Kasumi-1 (cell line): ENCODE measurements around the gene NHSL1.

ENCODE experiments used
- DNase-seq, 2 experiments: peaks; one replicate each; lab custom pipeline; 2025; lab: John Stamatoyannopoulos, UW

NHSL1 gene

DNA sequence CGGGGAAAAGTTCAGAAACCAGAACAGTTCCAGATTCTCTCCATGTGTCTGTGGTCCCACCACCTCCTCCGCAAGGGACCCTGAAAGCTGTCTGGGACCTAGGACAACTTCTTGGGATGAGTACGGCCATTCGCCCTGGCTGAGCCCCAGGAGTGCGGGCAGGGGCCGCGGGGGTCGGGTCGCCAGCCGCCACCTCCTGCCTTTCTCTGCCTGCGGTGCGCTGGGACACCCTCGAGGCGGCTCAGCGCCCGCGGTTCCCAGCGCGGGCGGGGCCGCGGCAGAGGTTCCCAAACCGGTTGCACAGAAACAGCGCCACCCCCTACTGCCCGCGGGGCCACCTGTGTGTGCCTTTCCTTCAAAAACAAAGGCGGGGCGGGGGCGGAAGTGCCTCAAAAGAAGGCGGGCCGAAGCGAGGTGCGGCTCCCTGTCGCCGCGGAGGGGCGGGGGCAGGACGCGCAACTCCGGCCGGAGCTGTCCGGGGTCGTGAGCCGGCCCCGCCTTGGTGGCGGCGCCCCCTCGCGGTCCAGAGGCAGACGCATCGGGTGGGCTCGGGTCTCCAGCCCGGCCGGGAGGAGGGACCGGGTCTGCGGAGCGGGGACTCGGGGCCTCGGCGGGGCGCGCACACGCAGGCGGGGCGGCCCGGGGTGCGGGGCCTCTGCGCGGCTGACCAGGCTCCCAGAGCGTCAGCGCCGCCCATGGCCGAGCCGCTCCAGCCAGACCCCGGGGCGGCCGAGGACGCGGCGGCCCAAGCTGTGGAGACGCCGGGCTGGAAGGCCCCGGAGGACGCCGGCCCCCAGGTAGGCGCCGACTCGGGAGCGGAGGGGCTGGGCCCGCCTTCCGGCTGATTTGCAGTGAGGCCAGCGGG is 95.3 kb downstream of the NHSL1 start, which contains the start of gene HEBP2:
Gene HEBP2, plus strand, starts transcription at position 423 of the 865 bp plus-strand sequence. Its CDS starts 273 bp downstream, at position 696.
- peak; percentile 73 to 74 for DNase-seq

DNA sequence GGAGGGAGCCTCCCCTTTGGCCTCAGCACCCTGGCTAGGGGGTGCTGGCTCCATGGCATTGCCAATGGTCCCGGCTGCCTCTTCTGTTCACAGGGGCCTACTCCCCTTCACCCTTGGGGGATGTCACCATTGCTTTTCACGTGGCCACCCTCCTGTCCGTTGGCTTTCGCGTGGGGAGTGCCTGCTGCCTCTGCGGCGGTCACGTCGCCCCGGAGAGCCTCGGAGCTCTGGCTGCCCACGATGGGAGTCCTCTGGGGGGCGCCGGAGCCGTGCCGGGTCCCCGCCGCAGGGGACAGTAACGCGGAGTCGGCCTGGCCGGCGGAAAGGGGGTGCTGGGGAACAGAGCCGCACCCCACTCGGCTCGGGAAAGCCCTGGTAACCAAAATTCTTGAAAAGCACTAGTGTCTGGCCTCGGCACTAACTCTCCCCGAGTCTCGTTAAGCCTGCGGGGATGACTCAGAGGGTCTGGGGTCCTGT is 95.9 kb downstream of the NHSL1 start:
- peak; percentile 28 to 34 for DNase-seq

GRCh38 chr6:138402838-138403187 is 96.5 kb downstream of the NHSL1 start:
- DNase-seq, result no peak

- no peak for DNase-seq
Observed at GRCh38 chr6:138401960-138402837, 97.1 kb downstream of the NHSL1 start.

GRCh38 chr6:138400326-138400725 is 99.0 kb downstream of the NHSL1 start:
- DNase-seq, result no peak

DNA sequence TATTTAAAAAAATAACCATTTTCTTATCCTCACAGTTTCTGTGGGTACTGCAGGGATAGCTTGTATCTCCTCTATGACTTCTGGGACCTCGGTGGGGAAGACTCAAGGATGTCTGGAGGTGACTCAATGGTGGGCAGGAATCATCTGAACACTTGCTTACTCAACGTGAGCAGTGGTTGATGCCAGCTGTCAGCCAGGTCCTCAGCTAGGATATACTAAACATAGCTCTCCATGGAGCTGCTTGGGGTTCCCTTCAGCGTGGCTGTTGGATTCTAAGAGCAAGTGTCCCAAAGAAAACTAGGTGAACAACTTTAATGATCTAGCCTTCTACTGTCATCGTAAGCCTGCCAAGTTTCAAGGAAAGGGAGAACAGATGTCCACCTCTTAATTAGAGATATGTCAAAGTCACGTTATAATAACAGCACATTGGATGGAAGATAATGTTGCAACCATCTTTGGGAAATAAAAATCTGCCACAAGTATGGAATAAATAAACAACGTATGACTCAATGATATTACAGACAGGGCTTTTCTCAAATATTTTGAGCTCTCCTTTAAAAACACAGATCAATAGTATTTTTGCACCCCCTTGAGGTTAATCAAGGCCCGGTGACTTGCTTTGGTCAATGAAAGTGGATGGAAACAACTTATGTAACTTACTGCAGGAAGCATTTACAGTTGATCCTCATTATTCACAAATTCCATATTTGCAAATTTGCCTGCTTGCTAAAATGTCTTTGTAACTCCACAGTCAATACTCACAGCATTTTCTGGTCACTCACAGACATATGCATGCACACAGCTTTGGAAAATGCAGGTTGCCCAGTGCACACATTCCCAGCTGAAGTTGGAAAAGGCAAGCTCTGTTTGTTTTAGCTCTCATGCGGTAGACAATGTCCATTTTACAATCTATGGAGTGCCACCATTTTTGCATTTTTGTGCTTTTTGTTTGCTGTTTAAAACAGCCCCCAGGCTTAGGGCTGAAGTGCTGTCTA is 101.9 kb downstream of the NHSL1 start:
- no peak for DNase-seq

DNA sequence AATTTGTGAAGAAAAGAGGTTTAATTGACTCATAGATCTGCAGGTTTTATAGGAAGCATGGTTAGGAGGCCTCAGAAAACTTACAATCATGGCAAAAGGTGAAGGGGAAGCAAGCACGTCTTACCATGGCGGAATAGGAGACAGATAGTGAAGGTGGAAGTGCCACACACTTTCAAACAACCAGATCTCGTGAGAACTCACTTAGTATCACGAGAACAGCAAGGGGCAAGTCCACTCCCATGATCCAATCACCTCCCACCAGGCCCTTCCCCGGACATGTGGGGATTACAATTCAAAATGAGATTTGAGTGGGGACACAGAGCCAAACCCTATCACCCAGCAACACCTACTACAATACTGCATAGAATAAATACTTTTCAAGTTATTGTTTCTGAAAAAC is 102.6 kb downstream of the NHSL1 start:
- no peak for DNase-seq

DNA sequence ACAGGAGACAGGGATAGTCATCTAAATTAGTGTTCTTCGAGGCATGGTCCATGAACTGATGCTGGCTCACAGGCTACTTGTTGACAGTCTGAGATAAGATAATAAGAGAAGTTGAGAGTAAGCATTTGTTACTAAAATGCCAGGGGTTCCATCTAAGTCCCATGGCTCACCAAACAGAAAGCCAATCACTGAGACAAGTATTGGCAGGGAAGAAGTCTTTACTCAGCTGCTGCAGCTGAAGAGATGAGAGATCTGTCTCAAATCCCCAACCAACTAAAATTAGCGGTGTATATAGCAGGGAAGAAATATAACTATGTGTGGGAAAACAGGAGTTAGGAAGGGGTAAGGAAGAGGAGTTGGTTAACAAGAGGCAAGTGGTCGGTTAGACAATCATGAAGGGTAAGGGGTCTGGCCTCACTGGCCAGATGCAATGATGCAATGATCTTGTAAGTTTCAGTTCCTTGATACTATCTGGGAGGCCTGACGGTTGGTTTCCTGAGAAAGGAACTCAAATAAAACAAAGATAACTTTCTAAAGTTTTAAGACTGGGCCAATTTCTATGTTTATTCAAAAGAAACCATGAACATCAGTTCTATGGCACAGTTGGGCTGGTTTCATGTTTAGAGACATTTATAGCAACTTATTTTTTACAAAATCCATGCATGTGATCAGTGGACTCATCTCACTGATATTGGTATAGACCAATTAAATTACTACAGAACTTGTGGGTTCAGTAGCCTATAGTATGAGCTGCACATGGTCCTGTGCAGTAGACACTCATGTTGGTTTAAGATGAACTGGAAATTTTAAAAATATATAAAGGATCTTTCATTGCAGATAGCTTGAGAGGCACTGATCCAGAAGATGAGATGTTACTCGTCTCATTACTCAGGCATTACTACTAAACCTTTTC is 105.2 kb downstream of the NHSL1 start:
- no peak for DNase-seq

DNA sequence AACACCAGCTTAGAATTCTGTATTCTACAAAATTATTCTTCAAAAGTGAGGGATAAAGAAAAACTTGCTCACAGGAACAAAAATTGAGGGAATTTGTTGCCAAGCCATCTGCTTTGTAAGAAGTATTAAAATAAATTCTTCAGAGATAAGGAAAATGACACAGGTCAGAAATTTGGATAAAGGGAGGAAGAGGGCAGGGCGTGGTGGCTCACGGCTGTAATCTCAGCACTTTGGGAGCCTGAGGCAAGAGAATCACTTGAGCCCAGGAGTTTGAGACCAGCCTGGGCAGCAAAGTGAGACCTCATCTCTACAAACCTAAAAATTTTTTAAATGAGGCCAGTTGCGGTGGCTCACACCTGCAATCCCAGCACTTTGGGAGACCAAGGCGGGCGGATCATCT is 109.7 kb downstream of the NHSL1 start:
- no peak for DNase-seq

- no peak for DNase-seq
Observed at GRCh38 chr6:138387577-138388368, 111.5 kb downstream of the NHSL1 start.

DNA sequence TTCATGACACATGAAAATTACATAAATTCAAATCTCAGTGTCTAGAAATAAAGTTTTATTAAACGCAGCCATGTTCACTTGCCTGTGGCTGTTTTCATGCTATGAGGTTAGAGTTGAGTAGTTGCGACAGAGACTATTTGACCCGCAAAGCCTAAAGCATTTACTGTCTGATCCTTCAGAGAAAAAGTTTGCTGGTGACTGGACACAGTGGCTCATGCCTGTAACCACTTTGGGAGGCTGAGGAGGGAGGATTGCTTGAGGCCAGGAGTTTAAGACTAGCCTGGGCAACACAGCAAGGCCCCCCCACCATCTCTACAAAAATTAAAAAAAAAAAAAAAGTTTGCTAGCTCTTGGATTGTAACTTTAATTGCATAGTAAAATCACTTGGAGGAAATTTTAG is 112.4 kb downstream of the NHSL1 start:
- DNase-seq, result no peak

DNA sequence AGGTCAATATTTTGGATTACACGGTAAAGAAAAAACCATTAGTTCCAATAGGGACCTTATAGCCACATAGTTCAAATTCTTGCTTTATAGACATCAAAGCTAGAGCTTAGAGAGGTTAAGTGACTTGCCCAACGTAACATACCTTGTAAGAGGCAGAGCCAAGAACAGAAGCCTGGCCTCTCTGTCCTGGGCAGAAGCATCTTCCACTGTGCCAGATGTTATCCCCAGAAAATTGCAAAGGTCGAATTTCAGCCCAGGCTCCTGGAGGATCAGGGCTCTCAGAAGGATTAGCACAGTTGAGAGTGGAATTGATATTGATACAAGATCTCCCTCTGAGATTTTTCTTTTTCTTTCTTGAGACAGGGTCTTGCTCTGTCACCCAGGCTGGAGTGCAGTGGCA is 115.5 kb downstream of the NHSL1 start:
- no peak for DNase-seq

GRCh38 chr6:138382498-138383265 is 116.6 kb downstream of the NHSL1 start:
- DNase-seq, result no peak

GRCh38 chr6:138378463-138378862 is 120.8 kb downstream of the NHSL1 start:
- DNase-seq, result no peak

- DNase-seq, result no peak
Observed at GRCh38 chr6:138377844-138378243, 121.5 kb downstream of the NHSL1 start, which contains the start of gene SMIM28. Gene SMIM28, plus strand, starts transcription at chr6:138377905. Its CDS starts 168 bp downstream, at chr6:138378073.

DNA sequence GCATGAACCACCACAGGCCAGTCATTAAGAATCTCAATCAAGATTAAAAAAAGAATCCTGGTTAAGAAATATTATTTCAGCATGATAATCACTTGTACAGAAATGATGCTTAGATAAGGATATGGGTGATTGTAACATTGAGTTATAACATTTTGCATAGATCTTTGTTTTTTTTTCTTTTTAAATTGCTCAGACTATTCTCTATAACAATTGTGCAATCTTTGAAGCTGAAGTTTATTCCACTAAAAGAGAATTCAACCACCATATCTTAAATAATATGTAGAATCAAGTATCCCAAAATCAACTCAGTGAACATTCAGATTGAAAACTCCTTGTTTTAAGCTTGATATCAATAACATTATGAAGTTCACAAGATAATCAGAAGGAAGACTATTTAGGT is 122.3 kb downstream of the NHSL1 start:
- DNase-seq, result no peak

DNA sequence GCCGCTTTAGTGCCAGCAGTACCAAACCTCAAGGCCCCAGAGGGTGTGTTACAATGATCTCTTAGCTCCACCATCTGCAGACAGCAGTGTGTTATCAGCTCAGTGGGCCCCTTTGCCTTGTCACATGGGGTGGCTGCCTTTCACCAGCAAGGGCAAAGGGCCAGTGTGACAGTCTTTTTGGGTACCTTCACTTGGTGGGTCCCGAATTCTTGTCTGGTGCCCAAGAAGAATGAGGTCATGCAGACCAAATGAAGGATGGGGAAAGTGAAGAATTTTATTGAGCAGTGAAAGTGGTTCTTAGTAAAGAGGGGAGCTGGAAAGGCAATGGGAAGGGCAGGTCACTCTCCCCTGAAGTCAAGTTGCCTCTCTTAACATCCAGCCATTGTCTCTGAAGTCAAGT is 124.5 kb downstream of the NHSL1 start:
- no peak for DNase-seq

- DNase-seq, result no peak
Observed at GRCh38 chr6:138374230-138374629, 125.1 kb downstream of the NHSL1 start.
